ENCODE measurements around the gene DENND1A.
A peak's percentile ranks its signal among the peaks of the same experiment; 100 is the strongest.

DENND1A gene

DNA sequence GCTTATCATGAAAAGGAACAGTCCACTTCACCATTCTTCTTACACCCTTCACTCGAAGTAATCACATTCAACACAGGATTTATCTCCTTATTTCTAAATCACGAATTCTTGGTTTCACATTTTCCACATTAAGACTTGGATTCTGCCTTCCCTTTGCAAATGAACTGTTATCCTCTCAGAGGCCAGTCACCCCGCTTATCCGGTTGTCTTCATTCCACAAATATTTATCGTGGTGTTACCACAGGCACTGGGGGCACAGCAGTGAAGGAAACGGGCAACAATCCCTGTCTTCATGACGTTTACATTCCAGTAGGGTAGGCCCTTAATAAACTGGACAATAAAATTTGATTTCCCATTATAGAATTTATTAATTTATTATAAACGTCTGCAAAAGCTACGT is 284.2 kb downstream of the DENND1A start:
- no peak for TF ChIP-seq GATA3 (IDR thresholded peaks at IDR 0.05; ENCODE audit: low read depth, low read length)
- TF ChIP-seq GATA2 (IDR thresholded peaks at IDR 0.05; ENCODE audit: low read depth, low read length): no peak

DNA sequence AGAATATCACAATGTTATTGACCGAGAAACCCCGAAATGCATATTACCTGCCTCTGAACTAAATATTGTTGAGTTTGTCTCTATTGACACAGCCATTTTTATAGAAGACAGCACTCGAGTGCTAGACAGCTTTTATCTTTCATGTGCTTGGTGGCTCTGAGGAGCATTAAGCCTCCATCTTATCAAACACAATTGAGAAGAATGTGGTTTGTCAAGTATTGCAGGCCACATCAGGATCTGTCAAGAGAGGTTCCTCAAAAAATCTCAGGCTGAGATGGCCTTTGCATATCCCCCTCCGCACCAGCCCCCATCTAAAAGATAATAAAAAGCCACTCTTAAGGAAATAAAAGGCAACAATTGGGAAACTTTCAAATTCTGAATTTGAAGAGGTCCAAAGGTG is 284.8 kb downstream of the DENND1A start:
- TF ChIP-seq GATA2 (IDR thresholded peaks at IDR 0.05; ENCODE audit: low read depth, low read length): no peak
- no peak for TF ChIP-seq GATA3 (IDR thresholded peaks at IDR 0.05; ENCODE audit: low read depth, low read length)

- TF ChIP-seq GATA2 (IDR thresholded peaks at IDR 0.05; ENCODE audit: low read depth, low read length) (no peak), GATA3 (IDR thresholded peaks at IDR 0.05; ENCODE audit: low read depth, low read length) (no peak)
Measured at GRCh38 chr9:123643518-123643917, 286.4 kb downstream of the DENND1A start.

- TF ChIP-seq GATA2 (IDR thresholded peaks at IDR 0.05; ENCODE audit: low read depth, low read length) (peak; percentile 65), GATA3 (IDR thresholded peaks at IDR 0.05; ENCODE audit: low read depth, low read length) (no peak)
Measured at GRCh38 chr9:123642291-123643278, 287.3 kb downstream of the DENND1A start.

GRCh38 chr9:123640792-123641222 is 289.1 kb downstream of the DENND1A start:
- TF ChIP-seq GATA3 (IDR thresholded peaks at IDR 0.05; ENCODE audit: low read depth, low read length): no peak
- no peak for TF ChIP-seq GATA2 (IDR thresholded peaks at IDR 0.05; ENCODE audit: low read depth, low read length)

- TF ChIP-seq GATA2 (IDR thresholded peaks at IDR 0.05; ENCODE audit: low read depth, low read length) (no peak), GATA3 (IDR thresholded peaks at IDR 0.05; ENCODE audit: low read depth, low read length) (no peak)
Measured at GRCh38 chr9:123639743-123640142, 290.2 kb downstream of the DENND1A start.

DNA sequence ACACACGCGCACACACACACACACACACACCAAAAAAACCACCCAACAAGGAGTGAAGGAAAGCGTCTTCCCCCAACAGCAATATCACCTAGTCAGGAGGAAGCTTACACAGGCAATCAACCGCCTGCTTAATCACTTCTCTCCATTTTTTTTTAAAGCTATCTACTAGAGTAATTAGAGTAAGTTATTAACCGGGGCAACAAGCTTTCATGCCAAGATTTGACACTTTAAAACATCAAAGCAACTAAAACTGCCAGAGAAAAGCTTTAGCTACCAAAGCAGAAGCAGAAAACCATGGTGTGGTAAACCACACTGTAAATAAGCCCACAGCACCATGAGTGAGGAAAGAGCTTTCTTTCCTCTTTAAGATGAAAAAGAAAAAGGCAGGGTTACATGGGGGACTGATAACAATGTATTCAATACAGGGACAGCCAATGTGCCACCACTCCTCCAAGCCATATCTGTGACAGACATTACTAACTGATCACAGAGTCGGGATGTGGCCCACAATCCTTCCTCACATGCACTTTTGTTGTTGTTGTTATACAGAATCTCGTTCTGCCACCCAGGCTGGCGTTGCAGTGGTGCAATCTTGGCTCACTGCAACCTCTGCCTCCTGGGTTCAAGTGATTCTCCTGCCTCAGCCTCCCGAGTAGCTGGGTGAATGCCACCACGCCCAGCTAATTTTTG is 291.8 kb downstream of the DENND1A start:
- TF ChIP-seq GATA3 (IDR thresholded peaks at IDR 0.05; ENCODE audit: low read depth, low read length): no peak
- no peak for TF ChIP-seq GATA2 (IDR thresholded peaks at IDR 0.05; ENCODE audit: low read depth, low read length)

DNA sequence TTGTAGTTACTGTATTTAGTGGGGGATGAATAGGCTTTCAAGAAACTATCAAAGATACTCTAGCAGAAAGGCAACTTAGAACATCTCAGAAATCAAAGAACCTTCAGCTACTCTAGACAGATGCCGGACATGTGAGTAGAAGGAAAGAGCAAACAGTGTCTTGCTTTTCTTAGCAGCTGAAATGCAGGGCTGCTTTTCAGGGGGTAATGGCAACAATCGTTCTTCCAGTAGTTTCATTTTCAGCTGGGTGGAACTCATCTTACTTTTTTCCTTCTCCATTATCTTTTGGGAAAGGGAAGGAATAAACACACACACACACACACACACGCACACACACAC is 292.4 kb downstream of the DENND1A start:
- TF ChIP-seq GATA2 (IDR thresholded peaks at IDR 0.05; ENCODE audit: low read depth, low read length) (no peak), GATA3 (IDR thresholded peaks at IDR 0.05; ENCODE audit: low read depth, low read length) (no peak)

- TF ChIP-seq GATA2 (IDR thresholded peaks at IDR 0.05; ENCODE audit: low read depth, low read length) (no peak), GATA3 (IDR thresholded peaks at IDR 0.05; ENCODE audit: low read depth, low read length) (no peak)
Measured at GRCh38 chr9:123631862-123632261, 298.1 kb downstream of the DENND1A start.

GRCh38 chr9:123630233-123630632 is 299.7 kb downstream of the DENND1A start:
- TF ChIP-seq GATA2 (IDR thresholded peaks at IDR 0.05; ENCODE audit: low read depth, low read length) (no peak), GATA3 (IDR thresholded peaks at IDR 0.05; ENCODE audit: low read depth, low read length) (no peak)

GRCh38 chr9:123629531-123629930 is 300.4 kb downstream of the DENND1A start:
- TF ChIP-seq GATA2 (IDR thresholded peaks at IDR 0.05; ENCODE audit: low read depth, low read length): no peak
- TF ChIP-seq GATA3 (IDR thresholded peaks at IDR 0.05; ENCODE audit: low read depth, low read length): no peak

DNA sequence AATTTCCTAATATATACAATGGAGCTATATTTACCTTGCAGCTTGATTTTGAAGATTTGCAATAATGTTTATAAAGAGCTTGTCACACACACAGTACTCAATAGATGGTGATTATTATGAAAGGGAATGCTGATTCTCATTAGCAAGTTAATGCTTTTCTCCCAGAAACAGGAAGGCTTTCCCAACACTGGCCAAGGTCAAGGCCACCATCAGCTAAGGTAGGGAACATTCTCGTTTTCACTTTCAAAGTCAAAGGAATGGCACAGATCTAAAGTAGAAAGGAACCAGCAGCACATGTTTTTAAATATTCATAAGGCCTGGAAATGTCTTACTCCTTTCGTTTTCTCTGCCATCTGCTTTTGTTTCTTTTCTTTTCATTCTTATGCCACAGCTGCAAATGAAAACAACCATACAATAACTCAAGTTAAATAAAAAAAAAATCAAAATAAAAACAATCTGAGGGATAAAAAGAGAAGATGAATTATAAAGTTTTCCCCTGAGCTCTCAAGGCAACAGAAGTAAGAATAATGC is 307.1 kb downstream of the DENND1A start:
- TF ChIP-seq GATA2 (IDR thresholded peaks at IDR 0.05; ENCODE audit: low read depth, low read length) (no peak), GATA3 (IDR thresholded peaks at IDR 0.05; ENCODE audit: low read depth, low read length) (no peak)

- no peak for TF ChIP-seq GATA3 (IDR thresholded peaks at IDR 0.05; ENCODE audit: low read depth, low read length)
- no peak for TF ChIP-seq GATA2 (IDR thresholded peaks at IDR 0.05; ENCODE audit: low read depth, low read length)
Measured at GRCh38 chr9:123620239-123620638, 309.7 kb downstream of the DENND1A start.

GRCh38 chr9:123617952-123618678 is 311.8 kb downstream of the DENND1A start:
- no peak for TF ChIP-seq GATA2 (IDR thresholded peaks at IDR 0.05; ENCODE audit: low read depth, low read length)
- no peak for TF ChIP-seq GATA3 (IDR thresholded peaks at IDR 0.05; ENCODE audit: low read depth, low read length)

Measured in SH-SY5Y (cell line).